Lower leg skin (tissue), 3 donors: ENCODE results near the gene LCN2.

Source experiments
- CTCF ChIP-seq, 3 donors: fragments of 450-650 bp; IDR thresholded peaks; one replicate each; pipeline ENCODE4 v1.5.1; 2016; ENCODE audit warnings: antibody characterized with exemption in 3 of 3, mild to moderate bottlenecking in 3 of 3, moderate library complexity in 2 of 3
- POLR2A ChIP-seq, 2 donors: fragments of 450-650 bp; IDR thresholded peaks; one replicate each; pipeline ENCODE4 v1.6.1; 2016 to 2017; ENCODE audit warnings: antibody characterized with exemption in 2 of 2, mild to moderate bottlenecking in 1 of 2, moderate library complexity in 1 of 2

GRCh38 chr9:128174062-128174461, 24.8 kb downstream of the LCN2 start:
- TF ChIP-seq CTCF (IDR thresholded peaks at IDR 0.05) = no peak
- no peak for TF ChIP-seq POLR2A (IDR thresholded peaks at IDR 0.05)
